Measurements from ENCODE around the gene TNS3.

The TNS3 gene

DNA sequence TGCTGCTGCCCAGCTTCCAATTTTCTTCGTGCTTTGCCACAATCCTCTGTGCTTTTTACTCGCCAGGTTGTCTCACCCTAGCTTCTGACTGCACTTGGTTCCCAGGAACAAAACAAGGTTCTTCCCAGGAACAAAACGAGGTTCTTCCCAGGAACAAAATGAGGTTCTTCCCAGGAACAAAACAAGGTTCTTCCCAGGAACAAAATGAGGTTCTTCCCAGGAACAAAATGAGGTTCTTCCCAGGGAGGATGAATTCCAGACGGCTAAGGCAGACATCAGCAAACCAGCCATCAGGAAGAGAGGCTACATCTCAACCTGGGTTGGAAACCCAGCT lies 41.9 kb downstream of the TNS3 start:
- H2AFZ ChIP-seq (ENCODE audit: low read length, unreplicated experiment): no peak overlapping the region
- peaks cover 62% of the 10 kb centered on the region for H3K79me2 ChIP-seq (ENCODE audit: control insufficient read depth, insufficient read depth, low read length, unreplicated experiment)
- H3K4me3 ChIP-seq (ENCODE audit: low read depth, low read length): no peak overlapping the region
- H3K27ac ChIP-seq (ENCODE audit: low read depth, low read length): no peak overlapping the region
- H3K27me3 ChIP-seq (ENCODE audit: insufficient read depth, low read length): no peaks in the 10 kb centered on the region
- peaks cover 43% of the 10 kb centered on the region for H3K4me1 ChIP-seq (ENCODE audit: control insufficient read depth, insufficient read depth, low read length, unreplicated experiment)
- no peaks in the 10 kb centered on the region for H3K36me3 ChIP-seq (ENCODE audit: insufficient read depth, low read length)

DNA sequence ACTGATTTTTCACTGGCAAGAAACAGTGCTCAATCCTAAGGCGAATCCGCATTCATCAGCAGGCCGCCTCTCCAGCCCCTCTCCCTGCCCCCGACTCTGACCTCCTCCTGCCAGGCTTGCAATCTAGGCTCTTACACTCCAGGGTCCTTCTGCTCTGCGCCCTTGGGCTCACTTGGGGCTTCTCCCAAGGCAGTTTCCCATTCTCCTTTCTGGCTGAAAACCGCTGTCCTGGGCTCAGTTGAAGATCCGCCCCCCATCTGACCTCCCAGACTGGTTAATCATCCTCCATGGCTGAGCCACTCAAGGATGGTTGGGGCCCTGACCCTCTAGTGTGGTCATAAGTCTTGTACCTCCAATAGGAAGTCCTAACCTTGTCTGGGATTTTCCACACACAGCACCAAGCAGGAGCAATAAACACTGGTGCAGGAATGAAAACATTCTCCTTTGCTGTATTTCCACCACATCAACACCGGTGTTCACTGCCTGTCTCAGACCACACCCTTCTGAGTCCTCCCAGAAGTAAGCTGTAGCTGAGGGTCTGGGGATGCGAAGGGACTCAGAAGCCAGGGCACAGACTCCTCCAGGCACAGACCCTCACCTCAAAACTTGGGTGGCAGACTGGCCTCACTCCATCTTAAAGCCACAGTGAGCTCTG lies 42.4 kb downstream of the TNS3 start:
- no peak overlapping the region for H3K4me3 ChIP-seq (ENCODE audit: low read depth, low read length)
- no peak overlapping the region for H3K27ac ChIP-seq (ENCODE audit: low read depth, low read length)
- H3K36me3 ChIP-seq (ENCODE audit: insufficient read depth, low read length): no peaks in the 10 kb centered on the region; the same call in 1 of the 2 replicates
- no peak overlapping the region for H2AFZ ChIP-seq (ENCODE audit: low read length, unreplicated experiment)
- H3K4me1 ChIP-seq (ENCODE audit: control insufficient read depth, insufficient read depth, low read length, unreplicated experiment): peaks cover 43% of the 10 kb centered on the region
- H3K79me2 ChIP-seq (ENCODE audit: control insufficient read depth, insufficient read depth, low read length, unreplicated experiment): peaks cover 65% of the 10 kb centered on the region
- H3K27me3 ChIP-seq (ENCODE audit: insufficient read depth, low read length): no peaks in the 10 kb centered on the region

GRCh38 chr7:47538846-47539311 lies 43.0 kb downstream of the TNS3 start:
- no peak overlapping the region for H2AFZ ChIP-seq (ENCODE audit: low read length, unreplicated experiment)
- no peaks in the 10 kb centered on the region; the same call in 1 of the 2 replicates for H3K36me3 ChIP-seq (ENCODE audit: insufficient read depth, low read length)
- H3K4me3 ChIP-seq (ENCODE audit: low read depth, low read length): no peak overlapping the region
- H3K27ac ChIP-seq (ENCODE audit: low read depth, low read length): no peak overlapping the region
- no peaks in the 10 kb centered on the region for H3K27me3 ChIP-seq (ENCODE audit: insufficient read depth, low read length)
- H3K4me1 ChIP-seq (ENCODE audit: control insufficient read depth, insufficient read depth, low read length, unreplicated experiment): peaks cover 43% of the 10 kb centered on the region
- H3K79me2 ChIP-seq (ENCODE audit: control insufficient read depth, insufficient read depth, low read length, unreplicated experiment): peaks cover 62% of the 10 kb centered on the region

GRCh38 chr7:47537716-47538675 lies 43.9 kb downstream of the TNS3 start:
- Histone ChIP-seq H3K27ac (ENCODE audit: low read depth, low read length) (no peak overlapping the region), H3K79me2 (ENCODE audit: control insufficient read depth, insufficient read depth, low read length, unreplicated experiment) (peaks cover 66% of the 10 kb centered on the region), H3K27me3 (ENCODE audit: insufficient read depth, low read length) (no peaks in the 10 kb centered on the region), H3K36me3 (ENCODE audit: insufficient read depth, low read length) (no peaks in the 10 kb centered on the region; the same call in none of the 2 replicates), H2AFZ (ENCODE audit: low read length, unreplicated experiment) (no peak overlapping the region), H3K4me1 (ENCODE audit: control insufficient read depth, insufficient read depth, low read length, unreplicated experiment) (peaks cover 43% of the 10 kb centered on the region), H3K4me3 (ENCODE audit: low read depth, low read length) (peak overlapping the region; percentile 69)

DNA sequence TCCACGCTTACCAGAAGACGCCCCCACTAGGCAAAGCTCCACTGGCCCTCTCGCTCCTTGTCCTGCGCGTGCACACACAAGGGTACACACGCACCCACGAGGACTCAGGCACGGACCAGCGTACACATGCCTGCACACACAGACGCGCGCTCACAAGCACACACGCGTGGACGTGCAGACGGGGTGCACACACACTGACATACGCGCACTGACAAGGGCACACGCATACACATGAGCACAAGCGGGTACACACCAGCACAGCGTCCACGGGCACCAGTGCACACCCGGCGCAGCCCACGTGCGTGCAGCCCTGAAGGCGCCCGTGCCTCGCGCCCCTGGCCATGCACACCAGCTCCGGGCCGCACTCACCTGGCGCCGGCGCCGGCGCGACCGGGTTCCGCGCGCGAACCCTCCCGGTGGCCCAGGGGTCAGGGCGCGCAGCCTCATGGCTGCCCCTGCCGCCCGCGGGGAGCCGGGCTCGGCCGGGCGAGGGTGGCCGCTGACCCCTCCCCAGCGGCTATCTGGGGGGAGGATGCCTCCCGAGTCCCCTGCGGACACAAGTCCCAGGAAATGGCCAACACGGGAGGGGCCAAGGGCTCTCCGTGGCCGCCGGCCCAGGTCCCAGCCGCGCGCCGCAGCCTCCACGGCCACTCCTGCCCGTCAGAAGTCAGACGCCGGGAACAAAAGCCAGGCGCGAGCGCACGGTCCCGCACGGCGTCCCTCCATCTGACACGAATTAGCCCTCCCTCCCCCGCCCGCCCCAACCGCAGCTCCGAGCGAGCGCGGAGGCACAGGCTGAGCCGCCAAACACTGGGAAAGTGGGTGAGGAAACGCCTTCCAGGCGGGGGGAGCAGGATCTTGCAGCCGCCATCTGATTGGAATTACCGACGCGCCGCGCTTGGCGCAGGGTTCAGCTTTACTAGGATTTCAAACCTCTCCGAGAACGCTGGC lies 45.0 kb downstream of the TNS3 start:
- peak overlapping the region; percentile 69 for H3K4me3 ChIP-seq (ENCODE audit: low read depth, low read length)
- no peak overlapping the region for H3K27ac ChIP-seq (ENCODE audit: low read depth, low read length)
- peaks cover 72% of the 10 kb centered on the region for H3K79me2 ChIP-seq (ENCODE audit: control insufficient read depth, insufficient read depth, low read length, unreplicated experiment)
- H3K27me3 ChIP-seq (ENCODE audit: insufficient read depth, low read length): no peaks in the 10 kb centered on the region
- H3K4me1 ChIP-seq (ENCODE audit: control insufficient read depth, insufficient read depth, low read length, unreplicated experiment): peaks cover 43% of the 10 kb centered on the region
- peak overlapping the region; percentile 38 for H2AFZ ChIP-seq (ENCODE audit: low read length, unreplicated experiment)
- no peaks in the 10 kb centered on the region; the same call in none of the 2 replicates for H3K36me3 ChIP-seq (ENCODE audit: insufficient read depth, low read length)

DNA sequence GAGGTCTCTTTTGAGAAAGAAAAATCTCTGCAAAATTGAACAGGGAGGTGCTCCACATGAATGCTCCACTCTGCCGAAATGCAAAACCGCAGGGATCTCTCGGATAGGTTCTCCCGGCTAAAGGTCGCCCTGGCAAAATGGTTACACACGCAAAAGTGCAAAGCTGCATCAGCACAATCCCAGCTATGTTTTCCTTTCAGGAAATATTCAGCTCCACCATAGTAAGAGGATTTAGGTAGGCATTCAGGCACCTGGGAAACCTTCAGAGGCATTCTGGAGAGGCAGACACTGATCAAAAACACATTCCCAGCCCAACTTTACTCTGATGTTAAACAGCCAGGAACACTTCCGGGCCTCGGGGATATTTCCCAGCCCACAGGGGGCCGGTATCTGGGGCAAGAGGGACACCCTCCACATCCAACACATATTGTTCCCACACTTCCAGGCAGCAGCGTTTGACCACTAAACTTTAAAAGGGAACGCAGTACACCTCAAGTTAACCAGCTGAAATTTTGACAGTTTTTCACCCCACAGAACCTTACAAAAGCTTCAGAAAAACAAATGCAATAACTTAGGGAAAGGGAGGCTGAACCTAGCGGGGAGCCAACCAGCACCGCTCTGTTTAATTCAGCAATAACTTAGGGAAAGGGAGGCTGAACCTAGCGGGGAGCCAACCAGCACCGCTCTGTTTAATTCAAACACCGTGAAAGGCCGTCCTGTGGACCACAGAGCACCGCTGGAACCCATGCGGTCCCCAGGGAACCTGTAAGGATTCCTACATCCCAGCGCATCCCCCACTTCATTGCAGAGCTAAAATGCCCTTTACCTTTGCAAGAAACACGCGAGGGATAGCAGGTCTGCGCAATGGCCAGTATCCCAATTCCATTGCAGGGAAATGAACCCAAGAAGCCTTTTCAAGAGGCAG lies 45.9 kb downstream of the TNS3 start:
- H3K4me3 ChIP-seq (ENCODE audit: low read depth, low read length): no peak overlapping the region
- H3K4me1 ChIP-seq (ENCODE audit: control insufficient read depth, insufficient read depth, low read length, unreplicated experiment): peaks cover 43% of the 10 kb centered on the region
- H3K27ac ChIP-seq (ENCODE audit: low read depth, low read length): no peak overlapping the region
- H3K79me2 ChIP-seq (ENCODE audit: control insufficient read depth, insufficient read depth, low read length, unreplicated experiment): peaks cover 74% of the 10 kb centered on the region
- H3K36me3 ChIP-seq (ENCODE audit: insufficient read depth, low read length): no peaks in the 10 kb centered on the region; the same call in none of the 2 replicates
- H2AFZ ChIP-seq (ENCODE audit: low read length, unreplicated experiment): no peak overlapping the region
- H3K27me3 ChIP-seq (ENCODE audit: insufficient read depth, low read length): no peaks in the 10 kb centered on the region

- peaks cover 40% of the 10 kb centered on the region for H3K4me1 ChIP-seq (ENCODE audit: control insufficient read depth, insufficient read depth, low read length, unreplicated experiment)
- no peak overlapping the region for H3K27ac ChIP-seq (ENCODE audit: low read depth, low read length)
- no peaks in the 10 kb centered on the region for H3K27me3 ChIP-seq (ENCODE audit: insufficient read depth, low read length)
- H2AFZ ChIP-seq (ENCODE audit: low read length, unreplicated experiment): no peak overlapping the region
- H3K36me3 ChIP-seq (ENCODE audit: insufficient read depth, low read length): peaks cover 3% of the 10 kb centered on the region
- H3K79me2 ChIP-seq (ENCODE audit: control insufficient read depth, insufficient read depth, low read length, unreplicated experiment): peaks cover 70% of the 10 kb centered on the region
- no peak overlapping the region for H3K4me3 ChIP-seq (ENCODE audit: low read depth, low read length)
These were observed 46.7 kb downstream of the TNS3 start for GRCh38 chr7:47535035-47535703.

DNA sequence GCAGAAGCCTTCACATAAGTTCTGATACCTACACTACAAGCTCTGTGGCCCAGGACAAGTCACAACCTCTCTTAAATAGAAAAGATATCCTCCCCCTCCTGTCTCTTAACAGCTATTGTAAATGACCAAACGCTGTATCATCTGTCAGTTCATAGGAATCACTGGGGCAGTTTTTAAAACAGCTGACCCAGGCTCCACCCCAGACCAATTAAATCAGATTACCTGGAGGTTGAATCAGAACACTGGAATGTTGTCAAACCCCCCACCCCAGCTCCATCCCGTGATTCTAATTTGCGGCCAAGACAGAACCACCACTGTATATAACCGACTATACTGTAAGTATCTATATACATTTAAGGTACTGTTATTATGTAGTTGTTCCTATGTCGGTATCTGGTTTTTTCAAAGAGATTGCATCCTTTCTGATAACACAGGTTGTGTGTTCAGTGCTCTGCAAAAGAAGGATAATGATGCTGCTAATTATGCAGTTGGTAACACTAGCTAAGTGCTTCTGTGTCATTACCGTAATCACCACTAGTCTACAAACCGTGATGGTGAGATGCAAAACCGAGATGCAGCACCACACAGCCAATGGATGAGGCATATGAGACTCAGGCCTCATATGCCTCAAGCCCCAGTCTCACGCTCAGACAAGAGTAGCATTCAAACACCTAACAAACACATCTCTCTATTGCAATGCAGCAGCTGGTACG lies 47.4 kb downstream of the TNS3 start:
- Histone ChIP-seq H3K36me3 (ENCODE audit: insufficient read depth, low read length) (peaks cover 9% of the 10 kb centered on the region), H2AFZ (ENCODE audit: low read length, unreplicated experiment) (no peak overlapping the region), H3K79me2 (ENCODE audit: control insufficient read depth, insufficient read depth, low read length, unreplicated experiment) (peaks cover 70% of the 10 kb centered on the region), H3K4me3 (ENCODE audit: low read depth, low read length) (no peak overlapping the region), H3K4me1 (ENCODE audit: control insufficient read depth, insufficient read depth, low read length, unreplicated experiment) (peaks cover 38% of the 10 kb centered on the region), H3K27me3 (ENCODE audit: insufficient read depth, low read length) (no peaks in the 10 kb centered on the region), H3K27ac (ENCODE audit: low read depth, low read length) (no peak overlapping the region)
